ENCODE data around the gene MEA1. TPM values are rescaled to one million over a fixed set of nuclear protein-coding genes. Genes with fewer than 3 reads are reported as not detected.

MEA1 gene
- total RNA-seq, 4 donors from 2014 or later: 21.7 to 54.2 (median 37.3) TPM

GRCh38 chr6:43037706-43038105 is 24.0 kb upstream of the MEA1 start:
- no peak overlapping the region for H3K4me3 ChIP-seq
- no peaks in the 10 kb centered on the region for H3K27me3 ChIP-seq
- peaks cover 0 to 13% (median 0%) of the 10 kb centered on the region in 4 donors for H3K36me3 ChIP-seq
- H3K4me1 ChIP-seq: no peaks in the 10 kb centered on the region
- DNase-seq: no peak
- intact Hi-C loops (cut with DNase I; ENCODE audit: low total_unique reads) (no loop called here), in situ Hi-C loops (cut with MboI; ENCODE audit: low pct_ligation_motif_present in 1 of 4, low pct_unique_long_range_greater_than_20kb in 1 of 4, low sequenced_read_pairs in 3 of 4) (no loop called here)
- no peak overlapping the region for H3K27ac ChIP-seq
- no peaks in the 10 kb centered on the region for H3K9me3 ChIP-seq
- TF ChIP-seq CTCF (IDR thresholded peaks at IDR 0.05) (no peak), POLR2A (IDR thresholded peaks at IDR 0.05) (no peak), EP300 (IDR thresholded peaks at IDR 0.05; ENCODE audit: low read depth) (no peak), POLR2AphosphoS5 (IDR thresholded peaks at IDR 0.05) (no peak)
- WGBS, 2 donors (ENCODE audit: low coverage in 1 of 2): 87 to 100% methylated on average over 2 to 9 of the region's 9 CpGs

- DNase-seq: no peak
- intact Hi-C loops (cut with DNase I; ENCODE audit: low total_unique reads): no loop called here
- H3K36me3 ChIP-seq: peaks cover 0 to 13% (median 0%) of the 10 kb centered on the region in 4 donors
- no peaks in the 10 kb centered on the region for H3K4me1 ChIP-seq
- WGBS, 2 donors (ENCODE audit: low coverage in 1 of 2): 81% methylated on average over 5 of the region's 5 CpGs; no CpG with 5 or more reads in 1 of the 2 donors
- H3K9me3 ChIP-seq: no peaks in the 10 kb centered on the region
- H3K27me3 ChIP-seq: no peaks in the 10 kb centered on the region
- H3K27ac ChIP-seq: no peak overlapping the region
- in situ Hi-C loops (cut with MboI; ENCODE audit: low pct_ligation_motif_present in 1 of 4, low pct_unique_long_range_greater_than_20kb in 1 of 4, low sequenced_read_pairs in 3 of 4): no loop called here
- H3K4me3 ChIP-seq: no peak overlapping the region
- TF ChIP-seq CTCF (IDR thresholded peaks at IDR 0.05) (no peak), POLR2AphosphoS5 (IDR thresholded peaks at IDR 0.05) (no peak), EP300 (IDR thresholded peaks at IDR 0.05; ENCODE audit: low read depth) (no peak), POLR2A (IDR thresholded peaks at IDR 0.05) (no peak)
These were observed 23.5 kb upstream of the MEA1 start for GRCh38 chr6:43037197-43037596.

- no peak overlapping the region for H3K27ac ChIP-seq
- DNase-seq: no peak
- in situ Hi-C loops (cut with MboI; ENCODE audit: low pct_ligation_motif_present in 1 of 4, low pct_unique_long_range_greater_than_20kb in 1 of 4, low sequenced_read_pairs in 3 of 4) (no loop called here), intact Hi-C loops (cut with DNase I; ENCODE audit: low total_unique reads) (no loop called here)
- WGBS, 2 donors (ENCODE audit: low coverage in 1 of 2): 88 to 94% methylated on average over 8 to 9 of the region's 9 CpGs
- TF ChIP-seq CTCF (IDR thresholded peaks at IDR 0.05) (no peak), POLR2A (IDR thresholded peaks at IDR 0.05) (no peak)
- H3K9me3 ChIP-seq: no peaks in the 10 kb centered on the region
- H3K36me3 ChIP-seq: peaks cover 0 to 13% (median 0%) of the 10 kb centered on the region in 4 donors
- H3K4me3 ChIP-seq: no peak overlapping the region
- no peaks in the 10 kb centered on the region for H3K27me3 ChIP-seq
- H3K4me1 ChIP-seq: no peaks in the 10 kb centered on the region
These were observed 23.0 kb upstream of the MEA1 start for GRCh38 chr6:43036712-43037111.

GRCh38 chr6:43035495-43036194 is 21.9 kb upstream of the MEA1 start:
- in situ Hi-C loops (cut with MboI; ENCODE audit: low pct_ligation_motif_present in 1 of 4, low pct_unique_long_range_greater_than_20kb in 1 of 4, low sequenced_read_pairs in 3 of 4): no loop called here
- no peak overlapping the region for H3K27ac ChIP-seq
- intact Hi-C loops (cut with DNase I; ENCODE audit: low total_unique reads): no loop called here
- no peaks in the 10 kb centered on the region for H3K4me1 ChIP-seq
- no peak for TF ChIP-seq POLR2A (IDR thresholded peaks at IDR 0.05)
- no peak for TF ChIP-seq EP300 (IDR thresholded peaks at IDR 0.05; ENCODE audit: low read depth)
- no peak for TF ChIP-seq POLR2AphosphoS5 (IDR thresholded peaks at IDR 0.05)
- no peak for TF ChIP-seq CTCF (IDR thresholded peaks at IDR 0.05)
- H3K4me3 ChIP-seq: no peak overlapping the region
- H3K9me3 ChIP-seq: no peaks in the 10 kb centered on the region
- no peaks in the 10 kb centered on the region for H3K27me3 ChIP-seq
- peaks cover 0 to 13% (median 2%) of the 10 kb centered on the region in 4 donors for H3K36me3 ChIP-seq
- DNase-seq: no peak
- 71% methylated on average over 4 of the region's 4 CpGs; no CpG with 5 or more reads in 1 of the 2 donors for whole genome bisulfite sequencing, 2 donors (ENCODE audit: low coverage in 1 of 2)

Data from transverse colon (tissue), 4 donors.